Adrenal gland (tissue), 5 donors: ENCODE results near the gene REXO1.

Source experiments
- POLR2A ChIP-seq, 2 donors: fragments of 450-650 bp; IDR thresholded peaks; one replicate each; pipeline ENCODE4 v1.6.1; 2017; ENCODE audit warnings: antibody characterized with exemption in 2 of 2, mild to moderate bottlenecking in 2 of 2, moderate library complexity in 1 of 2
- TF ChIP-seq, protein P1 (sequence below), 6 experiments: fragments of 450-650 bp in 4 of 6; fragments of 200-600 bp in 2 of 6; sonication (generic) in 1 of 6; IDR thresholded peaks; 1 replicate in 5 of 6; 2 replicates in 1 of 6; pipeline versions ENCODE4 v1.5.1 to v1.8.0; 2016 to 2021; ENCODE audit warnings: antibody characterized with exemption in 6 of 6, mild to moderate bottlenecking in 2 of 6, moderate library complexity in 1 of 6
- donor health status: DM: no; HTN: no; CAD: no.

DNA sequence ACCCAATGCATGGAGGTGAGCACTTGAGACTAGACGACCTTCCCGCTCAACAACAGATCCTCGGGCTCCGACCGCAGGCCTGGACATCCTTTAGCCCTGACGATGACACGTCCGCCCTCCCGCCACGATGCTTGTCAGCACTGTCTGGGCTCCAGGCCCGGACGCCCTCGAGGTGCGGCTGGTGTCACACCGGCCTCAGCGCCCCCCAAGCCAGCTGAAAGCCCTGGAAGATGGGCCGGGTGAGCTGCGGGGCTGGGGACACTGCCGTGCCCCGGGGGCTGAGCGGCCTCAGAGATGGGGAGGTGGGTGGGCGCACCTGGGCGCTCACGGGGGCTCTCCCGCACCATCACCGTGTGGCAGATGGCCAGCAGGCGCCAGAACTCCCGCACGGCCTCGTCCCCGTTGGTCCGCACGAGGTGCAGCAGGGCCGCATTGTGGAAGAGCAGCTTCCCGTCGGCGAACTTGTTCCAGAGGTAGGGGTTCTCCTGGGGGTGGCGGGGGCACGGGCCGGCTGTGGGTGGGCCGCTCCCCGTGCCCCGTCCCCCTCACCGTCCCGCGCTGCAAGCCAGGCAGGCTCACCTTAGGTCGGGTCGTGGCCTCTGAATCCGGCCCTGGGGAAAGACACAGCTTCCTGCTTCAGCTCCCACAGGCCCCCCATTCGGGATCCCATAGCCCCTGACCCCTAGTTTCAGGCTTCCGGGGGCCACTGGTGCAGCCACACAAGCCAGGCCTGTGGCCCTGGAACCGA lies 51.7 kb downstream of the REXO1 start:
- TF ChIP-seq, protein P1, sequence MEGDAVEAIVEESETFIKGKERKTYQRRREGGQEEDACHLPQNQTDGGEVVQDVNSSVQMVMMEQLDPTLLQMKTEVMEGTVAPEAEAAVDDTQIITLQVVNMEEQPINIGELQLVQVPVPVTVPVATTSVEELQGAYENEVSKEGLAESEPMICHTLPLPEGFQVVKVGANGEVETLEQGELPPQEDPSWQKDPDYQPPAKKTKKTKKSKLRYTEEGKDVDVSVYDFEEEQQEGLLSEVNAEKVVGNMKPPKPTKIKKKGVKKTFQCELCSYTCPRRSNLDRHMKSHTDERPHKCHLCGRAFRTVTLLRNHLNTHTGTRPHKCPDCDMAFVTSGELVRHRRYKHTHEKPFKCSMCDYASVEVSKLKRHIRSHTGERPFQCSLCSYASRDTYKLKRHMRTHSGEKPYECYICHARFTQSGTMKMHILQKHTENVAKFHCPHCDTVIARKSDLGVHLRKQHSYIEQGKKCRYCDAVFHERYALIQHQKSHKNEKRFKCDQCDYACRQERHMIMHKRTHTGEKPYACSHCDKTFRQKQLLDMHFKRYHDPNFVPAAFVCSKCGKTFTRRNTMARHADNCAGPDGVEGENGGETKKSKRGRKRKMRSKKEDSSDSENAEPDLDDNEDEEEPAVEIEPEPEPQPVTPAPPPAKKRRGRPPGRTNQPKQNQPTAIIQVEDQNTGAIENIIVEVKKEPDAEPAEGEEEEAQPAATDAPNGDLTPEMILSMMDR (IDR thresholded peaks at IDR 0.05), result no peak
- TF ChIP-seq POLR2A (IDR thresholded peaks at IDR 0.05), result no peak
